ENCODE data around the gene ERG28. TPM values are rescaled to one million over a fixed set of nuclear protein-coding genes. Genes with fewer than 3 reads are reported as not detected.

The ERG28 gene
- total RNA-seq, 2 donors from 2014 or later = 32.2 to 36.3 TPM

- Mint-ChIP-seq H3K27ac (no peak overlapping the region), H3K36me3 (ENCODE audit: low read depth) (peaks cover 56% of the 10 kb centered on the region), H3K4me1 (peaks cover 40% of the 10 kb centered on the region), H3K4me3 (no peak overlapping the region), H3K9me3 (peaks cover 8% of the 10 kb centered on the region), H3K27me3 (ENCODE audit: insufficient read depth) (peaks cover 5% of the 10 kb centered on the region)
- H3K27ac ChIP-seq (ENCODE audit: low read depth, low read length) = no peak overlapping the region
- peaks cover 60% of the 10 kb centered on the region for H3K36me3 ChIP-seq (ENCODE audit: control insufficient read depth, insufficient read depth, low read length)
- peaks cover 10% of the 10 kb centered on the region for H3K9me3 ChIP-seq (ENCODE audit: control insufficient read depth, low read length)
- H3K27me3 ChIP-seq (ENCODE audit: control insufficient read depth, insufficient read depth, low read length, poor library complexity, severe bottlenecking) = no peaks in the 10 kb centered on the region
- WGBS, 2 experiments (ENCODE audit: insufficient coverage in 1 of 2, insufficient read length in 1 of 2) = 74 to 86% methylated on average over 1 of the region's 1 CpG
- TF ChIP-seq, protein P1, sequence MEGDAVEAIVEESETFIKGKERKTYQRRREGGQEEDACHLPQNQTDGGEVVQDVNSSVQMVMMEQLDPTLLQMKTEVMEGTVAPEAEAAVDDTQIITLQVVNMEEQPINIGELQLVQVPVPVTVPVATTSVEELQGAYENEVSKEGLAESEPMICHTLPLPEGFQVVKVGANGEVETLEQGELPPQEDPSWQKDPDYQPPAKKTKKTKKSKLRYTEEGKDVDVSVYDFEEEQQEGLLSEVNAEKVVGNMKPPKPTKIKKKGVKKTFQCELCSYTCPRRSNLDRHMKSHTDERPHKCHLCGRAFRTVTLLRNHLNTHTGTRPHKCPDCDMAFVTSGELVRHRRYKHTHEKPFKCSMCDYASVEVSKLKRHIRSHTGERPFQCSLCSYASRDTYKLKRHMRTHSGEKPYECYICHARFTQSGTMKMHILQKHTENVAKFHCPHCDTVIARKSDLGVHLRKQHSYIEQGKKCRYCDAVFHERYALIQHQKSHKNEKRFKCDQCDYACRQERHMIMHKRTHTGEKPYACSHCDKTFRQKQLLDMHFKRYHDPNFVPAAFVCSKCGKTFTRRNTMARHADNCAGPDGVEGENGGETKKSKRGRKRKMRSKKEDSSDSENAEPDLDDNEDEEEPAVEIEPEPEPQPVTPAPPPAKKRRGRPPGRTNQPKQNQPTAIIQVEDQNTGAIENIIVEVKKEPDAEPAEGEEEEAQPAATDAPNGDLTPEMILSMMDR (conservative IDR thresholded peaks at IDR 0.05) = no peak
- H3K4me1 ChIP-seq (ENCODE audit: control insufficient read depth, insufficient read depth, low read length) = peaks cover 17% of the 10 kb centered on the region
- H3K9ac ChIP-seq (ENCODE audit: extremely low read depth, low read length, poor library complexity, severe bottlenecking) = no peak overlapping the region
- no peak overlapping the region for H3K4me3 ChIP-seq (ENCODE audit: low read length)
- no peak for DNase-seq
Measured at GRCh38 chr14:75649773-75650172, 10.9 kb downstream of the ERG28 start.

DNA sequence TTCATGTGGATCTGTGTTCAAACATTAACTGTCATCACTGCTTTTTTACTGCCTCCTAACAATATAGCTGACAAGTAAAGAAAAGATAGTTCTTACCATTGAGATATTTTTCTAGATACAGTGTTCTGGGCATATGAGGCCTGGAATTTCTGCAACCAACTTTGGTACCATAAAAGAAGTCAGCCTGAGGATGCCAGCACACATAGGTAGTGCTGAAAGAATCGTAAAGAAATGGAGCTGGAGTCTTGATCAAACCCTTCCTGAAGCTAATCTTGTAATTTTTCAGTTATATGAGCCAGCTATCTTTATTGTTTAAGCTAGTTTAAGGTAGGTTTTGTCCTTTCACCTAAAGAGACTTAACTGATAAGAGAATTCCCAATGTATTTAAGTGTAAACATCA, 11.3 kb downstream of the ERG28 start:
- H3K4me3 ChIP-seq (ENCODE audit: low read length) = no peak overlapping the region
- H3K4me3 Mint-ChIP-seq = no peak overlapping the region
- TF ChIP-seq, protein P1 (conservative IDR thresholded peaks at IDR 0.05) = no peak
- peaks cover 7% of the 10 kb centered on the region for H3K27me3 Mint-ChIP-seq (ENCODE audit: insufficient read depth)
- H3K36me3 ChIP-seq (ENCODE audit: control insufficient read depth, insufficient read depth, low read length) = peaks cover 60% of the 10 kb centered on the region
- no peaks in the 10 kb centered on the region for H3K27me3 ChIP-seq (ENCODE audit: control insufficient read depth, insufficient read depth, low read length, poor library complexity, severe bottlenecking)
- H3K36me3 Mint-ChIP-seq (ENCODE audit: low read depth) = peaks cover 61% of the 10 kb centered on the region
- H3K27ac ChIP-seq (ENCODE audit: low read depth, low read length) = no peak overlapping the region
- WGBS, 2 experiments (ENCODE audit: insufficient coverage in 1 of 2, insufficient read length in 1 of 2) = 89 to 100% methylated on average over 1 of the region's 1 CpG
- H3K9me3 ChIP-seq (ENCODE audit: control insufficient read depth, low read length) = peaks cover 10% of the 10 kb centered on the region
- DNase-seq = no peak
- peaks cover 8% of the 10 kb centered on the region for H3K9me3 Mint-ChIP-seq
- H3K9ac ChIP-seq (ENCODE audit: extremely low read depth, low read length, poor library complexity, severe bottlenecking) = no peak overlapping the region
- peaks cover 40% of the 10 kb centered on the region for H3K4me1 Mint-ChIP-seq
- H3K4me1 ChIP-seq (ENCODE audit: control insufficient read depth, insufficient read depth, low read length) = peaks cover 17% of the 10 kb centered on the region
- H3K27ac Mint-ChIP-seq = no peak overlapping the region

DNA sequence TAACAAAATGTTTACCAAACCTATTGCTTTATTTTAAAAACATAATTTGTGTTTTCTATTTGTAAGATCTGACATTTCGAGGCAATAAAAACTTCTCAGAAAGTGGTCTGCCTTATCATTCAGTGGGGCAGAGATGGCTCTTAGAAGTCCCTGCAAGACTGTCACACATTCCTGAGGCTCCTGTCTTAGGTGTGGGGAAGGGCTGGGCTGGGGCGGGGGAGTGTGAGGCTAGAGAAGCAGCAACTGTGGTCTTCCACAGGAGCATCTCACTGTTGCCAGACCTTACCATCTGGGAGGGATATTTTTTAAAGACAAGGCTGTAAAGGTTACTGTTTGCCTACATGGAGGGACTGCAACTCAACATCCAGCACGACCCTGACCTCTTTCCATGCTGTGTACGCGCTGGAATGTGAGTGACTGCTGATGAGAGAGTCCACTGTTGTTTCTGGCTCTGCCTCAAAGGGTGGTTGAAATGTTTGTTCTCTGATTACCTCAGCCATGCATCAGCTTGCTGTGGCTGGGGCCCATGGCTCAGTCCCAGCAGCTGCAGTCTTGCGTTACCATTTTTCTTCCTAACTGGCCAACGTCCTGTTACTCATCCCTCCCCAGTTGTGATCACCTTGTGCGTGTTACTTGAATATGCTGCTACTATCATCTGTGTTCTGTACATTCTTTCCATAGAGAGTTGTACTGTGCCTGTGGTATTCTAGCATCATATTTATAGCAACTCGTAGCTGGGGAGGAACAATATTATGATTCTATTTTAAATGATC, 12.4 kb downstream of the ERG28 start:
- Histone ChIP-seq H3K9ac (ENCODE audit: extremely low read depth, low read length, poor library complexity, severe bottlenecking) (peak overlapping the region; percentile 22), H3K27ac (ENCODE audit: low read depth, low read length) (no peak overlapping the region), H3K36me3 (ENCODE audit: control insufficient read depth, insufficient read depth, low read length) (peaks cover 59% of the 10 kb centered on the region), H3K9me3 (ENCODE audit: control insufficient read depth, low read length) (peaks cover 10% of the 10 kb centered on the region), H3K27me3 (ENCODE audit: control insufficient read depth, insufficient read depth, low read length, poor library complexity, severe bottlenecking) (no peaks in the 10 kb centered on the region), H3K4me1 (ENCODE audit: control insufficient read depth, insufficient read depth, low read length) (peaks cover 17% of the 10 kb centered on the region), H3K4me3 (ENCODE audit: low read length) (peak overlapping the region; percentile 13)
- Mint-ChIP-seq H3K27ac (peak overlapping the region; percentile 90), H3K9me3 (peaks cover 8% of the 10 kb centered on the region), H3K4me3 (no peak overlapping the region), H3K36me3 (ENCODE audit: low read depth) (peaks cover 60% of the 10 kb centered on the region), H3K27me3 (ENCODE audit: insufficient read depth) (peaks cover 12% of the 10 kb centered on the region), H3K4me1 (peaks cover 37% of the 10 kb centered on the region)
- WGBS, 2 experiments (ENCODE audit: insufficient coverage in 1 of 2, insufficient read length in 1 of 2) = 77 to 91% methylated on average over 6 to 9 of the region's 9 CpGs
- DNase-seq = no peak
- TF ChIP-seq, protein P1 (conservative IDR thresholded peaks at IDR 0.05) = no peak
